Measurements from ENCODE around the gene BASP1.
A peak's percentile ranks its signal among the peaks of the same experiment; 100 is the strongest.
"Not testable (repeated sequence)": the region's sequence is repeated elsewhere in the genome, so short reads cannot be mapped to it uniquely, and the experiment has no call there.

The BASP1 gene

GRCh38 chr5:17187011-17187785, 30.2 kb upstream of the BASP1 start:
- Histone ChIP-seq H3K27me3 (no peaks in the 10 kb centered on the region), H3K9me3 (no peaks in the 10 kb centered on the region), H3K4me1 (ENCODE audit: control insufficient read depth in 1 of 2, insufficient read depth in 1 of 2, low read depth in 1 of 2, low read length in 1 of 2) (peaks cover 5% of the 10 kb centered on the region in 2 experiments), H3K4me3 (ENCODE audit: low read depth in 1 of 2, low read length in 1 of 2) (no peak overlapping the region), H3K27ac (no peak overlapping the region), H3K36me3 (no peaks in the 10 kb centered on the region)
- no peak for TF ChIP-seq CTCF (IDR thresholded peaks at IDR 0.05)

GRCh38 chr5:17187786-17188170, 29.7 kb upstream of the BASP1 start:
- Histone ChIP-seq H3K4me3 (ENCODE audit: low read depth in 1 of 2, low read length in 1 of 2) (no peak overlapping the region), H3K4me1 (ENCODE audit: control insufficient read depth in 1 of 2, insufficient read depth in 1 of 2, low read depth in 1 of 2, low read length in 1 of 2) (peaks cover 5% of the 10 kb centered on the region in 2 experiments), H3K27ac (no peak overlapping the region), H3K27me3 (no peaks in the 10 kb centered on the region), H3K36me3 (no peaks in the 10 kb centered on the region), H3K9me3 (no peaks in the 10 kb centered on the region)
- no peak for TF ChIP-seq CTCF (IDR thresholded peaks at IDR 0.05)

GRCh38 chr5:17189381-17190036, 27.9 kb upstream of the BASP1 start:
- peaks cover 5% of the 10 kb centered on the region in 2 experiments for H3K4me1 ChIP-seq (ENCODE audit: control insufficient read depth in 1 of 2, insufficient read depth in 1 of 2, low read depth in 1 of 2, low read length in 1 of 2)
- H3K27me3 ChIP-seq, result no peaks in the 10 kb centered on the region
- no peak overlapping the region for H3K27ac ChIP-seq
- no peak overlapping the region for H3K4me3 ChIP-seq (ENCODE audit: low read depth in 1 of 2, low read length in 1 of 2)
- TF ChIP-seq CTCF (IDR thresholded peaks at IDR 0.05), result peak; percentile 72
- H3K36me3 ChIP-seq, result no peaks in the 10 kb centered on the region
- no peaks in the 10 kb centered on the region for H3K9me3 ChIP-seq

- H3K27me3 ChIP-seq, result no peaks in the 10 kb centered on the region
- no peaks in the 10 kb centered on the region for H3K36me3 ChIP-seq
- H3K9me3 ChIP-seq, result no peaks in the 10 kb centered on the region
- no peak overlapping the region for H3K27ac ChIP-seq
- peaks cover 5% of the 10 kb centered on the region in 2 experiments for H3K4me1 ChIP-seq (ENCODE audit: control insufficient read depth in 1 of 2, insufficient read depth in 1 of 2, low read depth in 1 of 2, low read length in 1 of 2)
- no peak overlapping the region for H3K4me3 ChIP-seq (ENCODE audit: low read depth in 1 of 2, low read length in 1 of 2)
- peak; percentile 58 for TF ChIP-seq CTCF (IDR thresholded peaks at IDR 0.05)
Observed at GRCh38 chr5:17190242-17190778, 27.1 kb upstream of the BASP1 start.

- peaks cover 5% of the 10 kb centered on the region in 2 experiments for H3K4me1 ChIP-seq (ENCODE audit: control insufficient read depth in 1 of 2, insufficient read depth in 1 of 2, low read depth in 1 of 2, low read length in 1 of 2)
- H3K4me3 ChIP-seq (ENCODE audit: low read depth in 1 of 2, low read length in 1 of 2), result no peak overlapping the region
- no peaks in the 10 kb centered on the region for H3K9me3 ChIP-seq
- H3K36me3 ChIP-seq, result no peaks in the 10 kb centered on the region
- H3K27me3 ChIP-seq, result no peaks in the 10 kb centered on the region
- TF ChIP-seq CTCF (IDR thresholded peaks at IDR 0.05), result no peak
- H3K27ac ChIP-seq, result no peak overlapping the region
Observed at GRCh38 chr5:17190799-17191391, 26.5 kb upstream of the BASP1 start.

- H3K36me3 ChIP-seq; H3K27ac ChIP-seq; H3K27me3 ChIP-seq; H3K9me3 ChIP-seq; H3K4me3 ChIP-seq (ENCODE audit: low read depth in 1 of 2, low read length in 1 of 2); H3K4me1 ChIP-seq (ENCODE audit: control insufficient read depth in 1 of 2, insufficient read depth in 1 of 2, low read depth in 1 of 2, low read length in 1 of 2): not testable (repeated sequence)
Observed at GRCh38 chr5:17191574-17191973, 25.9 kb upstream of the BASP1 start.
